Liver (tissue), 9 donors: Measurements from ENCODE around the gene ARMCX6. TPM values are rescaled to one million over a fixed set of nuclear protein-coding genes. Genes with fewer than 3 reads are reported as not detected.

Source experiments
- DNase-seq: peaks from one replicate; pipeline ENCODE4 v3.0.0-alpha.2; 2017; ENCODE audit warnings: low spot score
- H3K27ac ChIP-seq, 2 donors: one replicate each; pipeline ENCODE4 v1.7.0; 2013; ENCODE audit warnings: inconsistent platforms in 2 of 2, low read length in 2 of 2, control low read depth in 1 of 2, low read depth in 1 of 2, mild to moderate bottlenecking in 1 of 2
- H3K27me3 ChIP-seq, 4 donors: one replicate each; pipeline versions ENCODE4 v1.6.1 to v1.7.0; 2013; ENCODE audit warnings: low read length in 3 of 4, inconsistent platforms in 1 of 4, mild to moderate bottlenecking in 1 of 4, moderate library complexity in 1 of 4; ENCODE audit not compliant: control insufficient read depth in 4 of 4, insufficient read depth in 4 of 4
- H3K36me3 ChIP-seq, 4 donors: one replicate each; pipeline versions ENCODE4 v1.6.1 to v1.7.0; 2013; ENCODE audit warnings: low read length in 3 of 4, mild to moderate bottlenecking in 3 of 4, low read depth in 1 of 4, moderate library complexity in 1 of 4; ENCODE audit not compliant: control insufficient read depth in 4 of 4, insufficient read depth in 3 of 4
- H3K4me1 ChIP-seq, 4 donors: one replicate each; pipeline versions ENCODE4 v1.6.1 to v1.7.0; 2013; ENCODE audit warnings: low read length in 3 of 4, mild to moderate bottlenecking in 3 of 4, moderate library complexity in 1 of 4; ENCODE audit not compliant: control insufficient read depth in 4 of 4, insufficient read depth in 4 of 4
- H3K4me3 ChIP-seq, 3 donors: one replicate each; pipeline versions ENCODE4 v1.6.1 to v1.7.0; 2013; ENCODE audit warnings: low read length in 3 of 3, control low read depth in 1 of 3, low read depth in 1 of 3, mild to moderate bottlenecking in 1 of 3
- H3K9ac ChIP-seq, 2 donors: one replicate each; pipeline ENCODE4 v1.7.0; 2013; ENCODE audit warnings: low read length in 2 of 2, mild to moderate bottlenecking in 2 of 2, moderate library complexity in 2 of 2, control low read depth in 1 of 2, low read depth in 1 of 2
- H3K9me3 ChIP-seq, 4 donors: one replicate each; pipeline versions ENCODE4 v1.6.1 to v1.7.0; 2013; ENCODE audit warnings: low read length in 3 of 4; ENCODE audit not compliant: control insufficient read depth in 4 of 4
- EGR1 ChIP-seq, 2 donors: IDR thresholded peaks; 2 replicates each; pipeline ENCODE4 v1.6.1; 2016 to 2018; ENCODE audit warnings: antibody characterized with exemption in 2 of 2, low read depth in 2 of 2
- FOXA1 ChIP-seq: IDR thresholded peaks from 2 replicates; pipeline ENCODE4 v1.6.1; 2016; ENCODE audit warnings: antibody characterized with exemption
- FOXA2 ChIP-seq: IDR thresholded peaks from 2 replicates; pipeline ENCODE4 v1.6.1; 2016; ENCODE audit warnings: antibody characterized with exemption
- GABPA ChIP-seq, 2 donors: IDR thresholded peaks in 1 of 2; conservative IDR thresholded peaks in 1 of 2; 2 replicates each; pipeline ENCODE4 v1.6.1; 2016; ENCODE audit warnings: antibody characterized with exemption in 2 of 2, mild to moderate bottlenecking in 1 of 2, moderate library complexity in 1 of 2
- HNF4A ChIP-seq, 2 donors: conservative IDR thresholded peaks; 2 replicates each; pipeline ENCODE4 v1.6.1; 2016; ENCODE audit warnings: antibody characterized with exemption in 2 of 2, mild to moderate bottlenecking in 2 of 2
- HNF4G ChIP-seq: IDR thresholded peaks from 2 replicates; pipeline ENCODE4 v1.6.1; 2016; ENCODE audit warnings: antibody characterized with exemption
- JUND ChIP-seq, 2 donors: IDR thresholded peaks; 2 replicates each; pipeline ENCODE4 v1.6.1; 2016; ENCODE audit warnings: antibody characterized with exemption in 2 of 2
- NR2F2 ChIP-seq: IDR thresholded peaks from 2 replicates; pipeline ENCODE4 v1.6.1; 2016; ENCODE audit warnings: antibody characterized with exemption
- RAD21 ChIP-seq, 2 donors: IDR thresholded peaks; 2 replicates each; pipeline ENCODE4 v1.6.1; 2016; ENCODE audit warnings: antibody characterized with exemption in 2 of 2, mild to moderate bottlenecking in 2 of 2
- RXRA ChIP-seq, 2 donors: IDR thresholded peaks; 2 replicates each; pipeline ENCODE4 v1.6.1; 2017 to 2018; ENCODE audit warnings: antibody characterized with exemption in 2 of 2, mild to moderate bottlenecking in 1 of 2
- TAF1 ChIP-seq: conservative IDR thresholded peaks from 2 replicates; pipeline ENCODE4 v1.6.1; 2016; ENCODE audit warnings: antibody characterized with exemption, mild to moderate bottlenecking
- YY1 ChIP-seq: IDR thresholded peaks from 2 replicates; pipeline ENCODE4 v1.6.1; 2016; ENCODE audit warnings: antibody characterized with exemption, mild to moderate bottlenecking
- WGBS: extraction: QIAGEN DNeasy Blood & Tissue Kit; methylation state at CpG from one replicate; pipeline ENCODE4 v1.1.7; 2013; 5-methylcytosine and 5-hydroxymethylcytosine counted together
- polyA plus RNA-seq, 2 donors: library from polyadenylated mRNA; stranded (reverse) in 1 of 2; unstranded in 1 of 2; fragments of 200-250 nt in 1 of 2; fragments of >200 nt in 1 of 2; fragmentation: Nextera tagmentation in 1 of 2; extraction: Ambion mirVana in 1 of 2; gene quantifications; one replicate each; pipeline versions ENCODE4 v1.2.1 to v1.2.3, GENCODE V29; 2013 to 2015
- total RNA-seq, 2 donors: library from RNA; depleted of rRNA; stranded (reverse); fragments of >200 nt; gene quantifications; one replicate each; pipeline ENCODE4 v1.2.3, GENCODE V29; 2014
- TF ChIP-seq, protein P1 (sequence below): IDR thresholded peaks from 2 replicates; pipeline ENCODE4 v1.6.1; 2016; ENCODE audit warnings: antibody characterized with exemption
- TF ChIP-seq, protein P2 (sequence below): IDR thresholded peaks from 2 replicates; pipeline ENCODE4 v1.6.1; 2016; ENCODE audit warnings: antibody characterized with exemption
- TF ChIP-seq, protein P3 (sequence below): fragments of 150-350 bp; IDR thresholded peaks from 2 replicates; pipeline ENCODE4 v1.5.1; 2017; ENCODE audit warnings: improper control_type of control experiment, low read depth, low read length; ENCODE audit not compliant: missing input control
- donor health status: healthy.
- donor health status: healthy.
- donor health status: healthy.
- donor health status: healthy.
- donor health status: healthy.

The ARMCX6 gene
- total and polyA plus RNA-seq, 4 donors = 6.9 to 13.3 (median 12.2) TPM

DNA sequence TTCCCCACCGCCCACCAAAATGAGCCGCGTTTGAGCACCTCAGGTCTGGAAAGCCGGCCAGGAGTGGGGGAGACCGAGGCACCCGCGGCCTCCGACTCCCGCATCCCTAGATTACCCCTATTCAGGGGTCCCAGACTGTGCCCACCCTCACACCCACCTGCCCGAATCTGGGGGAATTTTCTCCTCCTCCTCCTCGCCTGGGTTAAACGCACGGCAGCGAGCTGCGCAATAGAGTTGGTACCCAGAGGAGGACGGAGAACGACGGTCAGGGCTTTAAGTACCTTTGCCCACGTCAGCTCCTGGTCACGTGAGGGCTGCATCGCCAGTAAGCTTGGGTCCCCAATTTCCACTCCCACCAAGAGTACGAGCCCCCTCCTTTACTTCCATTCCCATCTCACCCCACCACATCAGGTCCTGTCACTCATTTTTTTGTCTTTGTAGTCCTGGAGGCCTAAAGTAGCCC, 41.8 kb upstream of the ARMCX6 start, which contains the start of gene ARMCX2 (continued):
- TF ChIP-seq, protein P1, sequence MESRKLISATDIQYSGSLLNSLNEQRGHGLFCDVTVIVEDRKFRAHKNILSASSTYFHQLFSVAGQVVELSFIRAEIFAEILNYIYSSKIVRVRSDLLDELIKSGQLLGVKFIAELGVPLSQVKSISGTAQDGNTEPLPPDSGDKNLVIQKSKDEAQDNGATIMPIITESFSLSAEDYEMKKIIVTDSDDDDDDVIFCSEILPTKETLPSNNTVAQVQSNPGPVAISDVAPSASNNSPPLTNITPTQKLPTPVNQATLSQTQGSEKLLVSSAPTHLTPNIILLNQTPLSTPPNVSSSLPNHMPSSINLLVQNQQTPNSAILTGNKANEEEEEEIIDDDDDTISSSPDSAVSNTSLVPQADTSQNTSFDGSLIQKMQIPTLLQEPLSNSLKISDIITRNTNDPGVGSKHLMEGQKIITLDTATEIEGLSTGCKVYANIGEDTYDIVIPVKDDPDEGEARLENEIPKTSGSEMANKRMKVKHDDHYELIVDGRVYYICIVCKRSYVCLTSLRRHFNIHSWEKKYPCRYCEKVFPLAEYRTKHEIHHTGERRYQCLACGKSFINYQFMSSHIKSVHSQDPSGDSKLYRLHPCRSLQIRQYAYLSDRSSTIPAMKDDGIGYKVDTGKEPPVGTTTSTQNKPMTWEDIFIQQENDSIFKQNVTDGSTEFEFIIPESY = no peak
- TF ChIP-seq GABPA (IDR thresholded peaks at IDR 0.05 in 1 of 2, conservative IDR thresholded peaks at IDR 0.05 in 1 of 2) (no peak), HNF4G (no peak), NR2F2 (no peak)

GRCh38 chrX:101658661-101659491, 41.1 kb upstream of the ARMCX6 start:
- Histone ChIP-seq H3K4me1 (peaks cover 0 to 6% (median 3%) of the 10 kb centered on the region in 4 donors), H3K9me3 (no peaks in the 10 kb centered on the region), H3K36me3 (no peaks in the 10 kb centered on the region), H3K27me3 (peaks cover 0 to 6% (median 0%) of the 10 kb centered on the region in 4 donors), H3K27ac (no peak overlapping the region), H3K4me3 (peak overlapping the region; percentile 39 to 77 (median 60)), H3K9ac (peak overlapping the region in 1 of 2 donors; percentile 38)
- 4% methylated on average over 38 of the region's 38 CpGs for WGBS
- peak; percentile 56 for DNase-seq
- no peak for TF ChIP-seq HNF4G
- peak; percentile 71 for TF ChIP-seq YY1
- TF ChIP-seq FOXA1 = no peak
- TF ChIP-seq TAF1 = no peak

DNA sequence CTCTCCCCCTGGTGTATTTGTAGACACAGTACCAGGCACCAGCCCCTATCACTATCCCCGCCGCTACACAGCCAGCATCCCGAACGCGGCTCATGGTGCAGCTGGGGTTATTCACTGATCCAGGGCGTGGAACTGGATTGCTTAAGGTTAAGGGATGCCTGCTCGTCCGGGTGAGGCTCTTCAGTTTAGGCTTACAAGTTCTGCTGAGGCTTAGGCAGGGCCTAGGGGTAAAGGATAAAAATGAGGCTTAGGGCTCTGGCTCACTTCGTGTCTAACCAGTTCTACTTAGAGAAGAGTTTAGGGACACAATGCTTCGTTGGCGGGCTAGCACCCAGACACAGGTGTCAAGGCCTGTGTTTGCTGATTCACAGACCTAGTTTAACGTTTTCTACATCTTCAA, 39.7 kb upstream of the ARMCX6 start:
- no peak for DNase-seq
- no peak overlapping the region for H3K9ac ChIP-seq
- no peaks in the 10 kb centered on the region for H3K9me3 ChIP-seq
- no peak overlapping the region for H3K27ac ChIP-seq
- peaks cover 0 to 6% (median 0%) of the 10 kb centered on the region in 4 donors for H3K27me3 ChIP-seq
- H3K36me3 ChIP-seq = no peaks in the 10 kb centered on the region
- no peak for TF ChIP-seq GABPA (IDR thresholded peaks at IDR 0.05 in 1 of 2, conservative IDR thresholded peaks at IDR 0.05 in 1 of 2)
- TF ChIP-seq, protein P1 = no peak
- TF ChIP-seq JUND (IDR thresholded peaks at IDR 0.05) = no peak
- TF ChIP-seq, protein P2, sequence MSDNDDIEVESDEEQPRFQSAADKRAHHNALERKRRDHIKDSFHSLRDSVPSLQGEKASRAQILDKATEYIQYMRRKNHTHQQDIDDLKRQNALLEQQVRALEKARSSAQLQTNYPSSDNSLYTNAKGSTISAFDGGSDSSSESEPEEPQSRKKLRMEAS = no peak
- no peak for TF ChIP-seq RXRA (IDR thresholded peaks at IDR 0.05)
- no peak for TF ChIP-seq FOXA2
- TF ChIP-seq EGR1 (IDR thresholded peaks at IDR 0.05; ENCODE audit: low read depth in 2 of 2) = no peak
- no peak for TF ChIP-seq HNF4A (conservative IDR thresholded peaks at IDR 0.05)
- TF ChIP-seq FOXA1 = no peak
- no peak for TF ChIP-seq RAD21 (IDR thresholded peaks at IDR 0.05)
- TF ChIP-seq YY1 = no peak
- TF ChIP-seq, protein P3, sequence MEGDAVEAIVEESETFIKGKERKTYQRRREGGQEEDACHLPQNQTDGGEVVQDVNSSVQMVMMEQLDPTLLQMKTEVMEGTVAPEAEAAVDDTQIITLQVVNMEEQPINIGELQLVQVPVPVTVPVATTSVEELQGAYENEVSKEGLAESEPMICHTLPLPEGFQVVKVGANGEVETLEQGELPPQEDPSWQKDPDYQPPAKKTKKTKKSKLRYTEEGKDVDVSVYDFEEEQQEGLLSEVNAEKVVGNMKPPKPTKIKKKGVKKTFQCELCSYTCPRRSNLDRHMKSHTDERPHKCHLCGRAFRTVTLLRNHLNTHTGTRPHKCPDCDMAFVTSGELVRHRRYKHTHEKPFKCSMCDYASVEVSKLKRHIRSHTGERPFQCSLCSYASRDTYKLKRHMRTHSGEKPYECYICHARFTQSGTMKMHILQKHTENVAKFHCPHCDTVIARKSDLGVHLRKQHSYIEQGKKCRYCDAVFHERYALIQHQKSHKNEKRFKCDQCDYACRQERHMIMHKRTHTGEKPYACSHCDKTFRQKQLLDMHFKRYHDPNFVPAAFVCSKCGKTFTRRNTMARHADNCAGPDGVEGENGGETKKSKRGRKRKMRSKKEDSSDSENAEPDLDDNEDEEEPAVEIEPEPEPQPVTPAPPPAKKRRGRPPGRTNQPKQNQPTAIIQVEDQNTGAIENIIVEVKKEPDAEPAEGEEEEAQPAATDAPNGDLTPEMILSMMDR = no peak
- no peak for TF ChIP-seq NR2F2
- H3K4me3 ChIP-seq = no peak overlapping the region
- H3K4me1 ChIP-seq = peaks cover 0 to 6% (median 3%) of the 10 kb centered on the region in 4 donors
- 96% methylated on average over 12 of the region's 12 CpGs for WGBS
